NCI-H2227 (cell line): Measurements from ENCODE around the gene RAB17.

Experiments
- DNase-seq: peaks from one replicate; lab custom pipeline; 2025; ENCODE audit not compliant: unreplicated experiment; lab: John Stamatoyannopoulos, UW

RAB17 gene

GRCh38 chr2:237590272-237591140 lies at the start of gene RAB17:
TSS of gene RAB17 (minus strand) at chr2:237590734. CDS start at chr2:237586154, 4,580 bp downstream.
- DNase-seq: no peak

- no peak for DNase-seq
These were observed 49.3 kb upstream of the RAB17 start for GRCh38 chr2:237639836-237640220.

GRCh38 chr2:237639052-237639835 lies 48.7 kb upstream of the RAB17 start:
- DNase-seq: no peak

GRCh38 chr2:237638176-237638575 lies 47.6 kb upstream of the RAB17 start:
- no peak for DNase-seq

- no peak for DNase-seq
These were observed 47.0 kb upstream of the RAB17 start for GRCh38 chr2:237637429-237638135.

- DNase-seq: no peak
These were observed 46.0 kb upstream of the RAB17 start for GRCh38 chr2:237636578-237636977.

- DNase-seq: no peak
These were observed 42.6 kb upstream of the RAB17 start for GRCh38 chr2:237633061-237633561.

GRCh38 chr2:237631801-237632585 lies 41.5 kb upstream of the RAB17 start:
- DNase-seq: no peak

- DNase-seq: no peak
These were observed 40.7 kb upstream of the RAB17 start for GRCh38 chr2:237631007-237631785.

GRCh38 chr2:237630216-237631000 lies 39.9 kb upstream of the RAB17 start:
- no peak for DNase-seq

GRCh38 chr2:237629739-237630138 lies 39.2 kb upstream of the RAB17 start:
- DNase-seq: no peak

GRCh38 chr2:237629188-237629534 lies 38.6 kb upstream of the RAB17 start:
- DNase-seq: no peak

GRCh38 chr2:237628247-237629187 lies 38.0 kb upstream of the RAB17 start:
- no peak for DNase-seq

GRCh38 chr2:237627441-237628246 lies 37.1 kb upstream of the RAB17 start, which contains the start of gene LRRFIP1:
TSS of gene LRRFIP1 (plus strand) at chr2:237627587. CDS start at chr2:237627645, 58 bp downstream.
- DNase-seq: peak; percentile 63

- DNase-seq: no peak
These were observed 36.4 kb upstream of the RAB17 start for GRCh38 chr2:237626813-237627440.

GRCh38 chr2:237625777-237626176 lies 35.2 kb upstream of the RAB17 start:
- no peak for DNase-seq
